ENCODE measurements around the gene PPM1G.

The PPM1G gene, protein sequence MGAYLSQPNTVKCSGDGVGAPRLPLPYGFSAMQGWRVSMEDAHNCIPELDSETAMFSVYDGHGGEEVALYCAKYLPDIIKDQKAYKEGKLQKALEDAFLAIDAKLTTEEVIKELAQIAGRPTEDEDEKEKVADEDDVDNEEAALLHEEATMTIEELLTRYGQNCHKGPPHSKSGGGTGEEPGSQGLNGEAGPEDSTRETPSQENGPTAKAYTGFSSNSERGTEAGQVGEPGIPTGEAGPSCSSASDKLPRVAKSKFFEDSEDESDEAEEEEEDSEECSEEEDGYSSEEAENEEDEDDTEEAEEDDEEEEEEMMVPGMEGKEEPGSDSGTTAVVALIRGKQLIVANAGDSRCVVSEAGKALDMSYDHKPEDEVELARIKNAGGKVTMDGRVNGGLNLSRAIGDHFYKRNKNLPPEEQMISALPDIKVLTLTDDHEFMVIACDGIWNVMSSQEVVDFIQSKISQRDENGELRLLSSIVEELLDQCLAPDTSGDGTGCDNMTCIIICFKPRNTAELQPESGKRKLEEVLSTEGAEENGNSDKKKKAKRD

DNA sequence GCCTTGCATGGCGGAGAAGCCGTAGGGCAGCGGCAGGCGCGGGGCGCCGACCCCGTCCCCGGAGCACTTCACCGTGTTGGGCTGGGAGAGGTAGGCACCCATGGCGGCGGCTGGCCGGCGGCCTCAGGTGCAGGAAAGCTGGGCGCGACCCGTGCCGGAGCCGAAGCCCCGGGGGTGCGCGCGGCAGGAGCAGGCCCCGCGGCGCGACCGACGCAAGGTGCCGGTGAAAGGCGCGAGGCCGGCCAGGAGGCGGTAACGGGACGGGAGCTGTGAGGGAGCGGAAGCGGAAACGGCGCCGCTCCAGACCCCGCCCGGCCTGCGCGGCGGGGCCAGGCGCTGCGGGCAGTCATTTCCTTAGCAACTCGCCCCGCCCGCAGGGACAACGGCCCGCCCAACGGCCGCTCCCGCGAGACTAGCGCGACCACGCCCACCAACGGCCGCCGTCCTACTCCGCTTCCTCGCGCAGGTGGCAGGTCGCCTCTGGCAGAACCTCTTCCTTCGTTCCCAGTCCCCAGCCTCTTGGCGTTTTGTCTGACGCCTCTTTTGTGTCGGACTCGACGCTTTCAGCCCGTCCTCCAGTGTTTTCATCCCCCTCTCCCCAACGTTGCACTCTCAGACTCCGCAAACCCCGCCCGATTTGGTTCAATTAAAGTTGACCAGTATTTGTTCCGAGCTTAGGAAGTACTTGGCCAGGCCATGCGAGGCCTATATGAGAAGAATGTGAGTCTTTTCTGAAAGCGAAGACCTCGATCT, at the start of gene PPM1G:
TSS of gene PPM1G (minus strand) at position 271 of the 753 bp plus-strand sequence. CDS start at position 102, 169 bp downstream.
- Histone ChIP-seq H3K9me3 (ENCODE audit: control insufficient read depth, insufficient read depth, low read length) (no peaks in the 10 kb centered on the region), H3K36me3 (ENCODE audit: control insufficient read depth, insufficient read depth, low read length) (peaks cover 5% of the 10 kb centered on the region), H3K9ac (ENCODE audit: low read depth, low read length) (peak within 1 kb of the TSS; percentile 81), H3K27me3 (ENCODE audit: control insufficient read depth, insufficient read depth, low read length) (no peaks in the 10 kb centered on the region), H3K4me1 (ENCODE audit: control insufficient read depth, insufficient read depth, low read length) (peaks cover 4% of the 10 kb centered on the region), H3K4me3 (ENCODE audit: low read depth, low read length) (peak within 1 kb of the TSS; percentile 84)

DNA sequence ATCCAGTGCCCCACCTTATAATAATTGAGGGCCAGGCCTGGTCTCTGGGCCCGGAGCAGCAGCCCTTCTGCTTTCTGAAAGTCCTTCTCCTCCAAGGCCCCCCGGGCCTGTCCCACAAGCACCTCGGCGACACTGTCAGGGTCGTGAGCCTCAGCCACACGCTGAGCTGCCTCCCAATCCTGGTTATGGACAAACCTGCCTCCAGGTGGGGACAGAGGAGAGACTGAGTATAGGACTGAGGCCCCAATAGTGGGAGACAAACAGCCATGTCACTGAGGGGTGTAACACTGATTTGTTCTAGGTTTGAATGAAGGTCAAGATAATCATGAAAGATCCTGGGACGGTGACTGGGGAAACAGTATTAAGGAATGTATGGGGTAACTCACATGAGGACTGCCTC, 44.6 kb upstream of the PPM1G start:
- H3K36me3 ChIP-seq (ENCODE audit: control insufficient read depth, insufficient read depth, low read length) = peaks cover 14% of the 10 kb centered on the region

DNA sequence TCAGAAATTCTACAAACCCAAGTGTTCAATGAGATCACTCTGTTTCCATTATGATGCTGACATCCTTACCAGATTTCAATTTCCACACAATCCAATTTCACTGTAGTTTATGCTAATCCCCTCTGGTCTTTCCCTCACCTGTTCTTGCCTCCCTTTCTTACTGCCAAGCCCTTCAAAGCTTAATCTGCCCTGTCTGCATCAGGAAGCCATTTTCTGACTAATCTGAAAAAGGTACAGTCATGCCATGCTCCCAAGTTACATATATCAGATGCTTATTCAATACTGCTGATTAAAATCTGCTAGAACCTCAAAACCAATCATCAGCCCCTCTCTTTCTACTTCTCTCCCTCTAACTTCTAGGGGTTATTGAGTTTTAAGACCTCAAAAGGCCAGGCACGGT, 41.7 kb upstream of the PPM1G start:
- no peak overlapping the region for H3K9ac ChIP-seq (ENCODE audit: low read depth, low read length)
- H3K4me3 ChIP-seq (ENCODE audit: low read depth, low read length) = no peak overlapping the region
- H3K9me3 ChIP-seq (ENCODE audit: control insufficient read depth, insufficient read depth, low read length) = no peaks in the 10 kb centered on the region
- H3K4me1 ChIP-seq (ENCODE audit: control insufficient read depth, insufficient read depth, low read length) = no peaks in the 10 kb centered on the region
- peaks cover 11% of the 10 kb centered on the region for H3K36me3 ChIP-seq (ENCODE audit: control insufficient read depth, insufficient read depth, low read length)
- no peaks in the 10 kb centered on the region for H3K27me3 ChIP-seq (ENCODE audit: control insufficient read depth, insufficient read depth, low read length)

More for the DNA sequence above, 44.6 kb upstream of the PPM1G start:
- Histone ChIP-seq H3K9me3 (ENCODE audit: control insufficient read depth, insufficient read depth, low read length) (no peaks in the 10 kb centered on the region), H3K4me1 (ENCODE audit: control insufficient read depth, insufficient read depth, low read length) (no peaks in the 10 kb centered on the region), H3K9ac (ENCODE audit: low read depth, low read length) (no peak overlapping the region), H3K27me3 (ENCODE audit: control insufficient read depth, insufficient read depth, low read length) (no peaks in the 10 kb centered on the region), H3K4me3 (ENCODE audit: low read depth, low read length) (no peak overlapping the region)

DNA sequence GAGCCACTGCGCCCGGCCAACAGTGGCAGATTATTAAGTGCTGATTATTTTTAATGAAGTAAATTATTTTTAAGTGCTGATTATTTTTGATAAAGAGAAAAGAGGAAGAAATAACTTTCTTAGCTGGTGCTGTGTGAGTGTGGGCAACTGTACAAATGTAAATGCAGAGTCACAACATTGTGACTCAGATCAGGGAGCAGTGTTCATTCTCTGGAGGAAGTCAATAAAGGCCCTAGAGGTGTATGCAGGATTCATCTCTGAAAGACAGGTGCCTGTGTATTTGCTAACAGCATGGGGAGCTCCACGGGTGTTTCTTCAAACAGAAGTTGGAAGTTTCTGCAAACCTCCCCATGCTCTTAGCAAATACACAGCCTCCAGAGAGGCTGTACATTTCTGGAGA, 39.0 kb upstream of the PPM1G start:
- H3K9ac ChIP-seq (ENCODE audit: low read depth, low read length) = no peak overlapping the region
- no peaks in the 10 kb centered on the region for H3K9me3 ChIP-seq (ENCODE audit: control insufficient read depth, insufficient read depth, low read length)
- H3K36me3 ChIP-seq (ENCODE audit: control insufficient read depth, insufficient read depth, low read length) = peaks cover 11% of the 10 kb centered on the region
- no peaks in the 10 kb centered on the region for H3K27me3 ChIP-seq (ENCODE audit: control insufficient read depth, insufficient read depth, low read length)
- H3K4me3 ChIP-seq (ENCODE audit: low read depth, low read length) = no peak overlapping the region
- no peaks in the 10 kb centered on the region for H3K4me1 ChIP-seq (ENCODE audit: control insufficient read depth, insufficient read depth, low read length)

DNA sequence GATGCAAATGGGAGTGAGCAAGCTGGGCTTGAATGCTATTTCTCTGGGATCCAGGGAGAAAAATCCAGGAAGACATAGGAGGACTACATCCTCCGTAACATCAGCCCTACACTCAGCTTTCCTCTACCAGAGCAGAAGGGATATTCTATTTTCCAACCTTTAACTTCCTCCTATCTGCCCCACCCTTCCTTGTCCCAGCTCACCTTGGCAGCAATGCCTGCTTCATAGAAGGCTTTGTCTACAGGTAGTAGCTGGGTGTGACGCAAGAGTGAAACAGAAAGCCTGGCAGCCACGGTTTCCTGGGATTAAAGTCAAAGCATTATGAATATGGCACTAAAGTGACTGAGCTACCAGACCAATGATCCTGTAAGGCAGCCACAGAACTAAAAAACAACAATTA, 36.7 kb upstream of the PPM1G start:
- no peak overlapping the region for H3K9ac ChIP-seq (ENCODE audit: low read depth, low read length)
- no peaks in the 10 kb centered on the region for H3K4me1 ChIP-seq (ENCODE audit: control insufficient read depth, insufficient read depth, low read length)
- H3K9me3 ChIP-seq (ENCODE audit: control insufficient read depth, insufficient read depth, low read length) = no peaks in the 10 kb centered on the region
- peaks cover 11% of the 10 kb centered on the region for H3K36me3 ChIP-seq (ENCODE audit: control insufficient read depth, insufficient read depth, low read length)
- H3K4me3 ChIP-seq (ENCODE audit: low read depth, low read length) = no peak overlapping the region
- H3K27me3 ChIP-seq (ENCODE audit: control insufficient read depth, insufficient read depth, low read length) = no peaks in the 10 kb centered on the region

DNA sequence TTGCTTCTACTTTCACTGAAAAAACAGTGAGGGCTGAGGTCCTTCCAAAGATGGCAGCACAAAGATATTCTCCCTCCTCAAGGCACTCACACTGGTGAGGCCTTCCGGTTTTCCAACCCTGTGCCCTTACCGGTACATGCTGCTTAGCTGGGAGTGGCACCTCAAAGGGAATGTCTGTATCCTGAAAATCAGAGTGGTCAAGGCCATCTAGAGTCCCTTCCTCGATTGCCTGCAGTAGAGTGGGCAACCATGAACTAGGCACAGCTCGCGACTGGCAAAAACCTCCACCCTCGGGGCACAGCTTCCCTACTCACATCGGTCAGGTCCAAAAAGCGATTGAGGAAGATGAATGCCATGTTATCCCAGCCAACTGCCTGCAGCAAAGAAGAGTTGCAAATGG, 36.2 kb upstream of the PPM1G start:
- Histone ChIP-seq H3K27me3 (ENCODE audit: control insufficient read depth, insufficient read depth, low read length) (no peaks in the 10 kb centered on the region), H3K4me3 (ENCODE audit: low read depth, low read length) (no peak overlapping the region), H3K4me1 (ENCODE audit: control insufficient read depth, insufficient read depth, low read length) (no peaks in the 10 kb centered on the region), H3K9ac (ENCODE audit: low read depth, low read length) (no peak overlapping the region), H3K36me3 (ENCODE audit: control insufficient read depth, insufficient read depth, low read length) (peaks cover 12% of the 10 kb centered on the region), H3K9me3 (ENCODE audit: control insufficient read depth, insufficient read depth, low read length) (no peaks in the 10 kb centered on the region)

DNA sequence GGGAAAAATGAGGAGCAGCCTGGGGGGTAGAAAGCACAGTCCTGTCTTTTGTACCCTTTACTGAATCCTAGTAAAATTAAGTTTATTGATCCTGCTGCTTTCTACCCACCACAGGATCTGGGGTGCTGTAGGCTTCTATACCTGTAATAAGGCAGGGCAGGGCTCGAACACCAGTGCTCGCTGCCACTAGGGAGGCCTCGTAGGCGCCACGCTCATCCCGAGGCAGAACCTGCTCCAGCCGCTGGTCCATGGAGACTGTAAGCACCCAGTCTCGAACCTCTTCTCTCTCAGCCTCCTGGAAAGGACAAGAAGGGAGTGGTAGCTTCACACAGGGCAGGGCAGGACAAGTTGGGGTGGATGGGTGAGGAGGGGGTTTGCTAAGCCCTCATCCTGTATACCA, 35.8 kb upstream of the PPM1G start:
- no peaks in the 10 kb centered on the region for H3K9me3 ChIP-seq (ENCODE audit: control insufficient read depth, insufficient read depth, low read length)
- H3K36me3 ChIP-seq (ENCODE audit: control insufficient read depth, insufficient read depth, low read length) = peaks cover 15% of the 10 kb centered on the region
- no peak overlapping the region for H3K4me3 ChIP-seq (ENCODE audit: low read depth, low read length)
- H3K4me1 ChIP-seq (ENCODE audit: control insufficient read depth, insufficient read depth, low read length) = no peaks in the 10 kb centered on the region
- no peaks in the 10 kb centered on the region for H3K27me3 ChIP-seq (ENCODE audit: control insufficient read depth, insufficient read depth, low read length)
- H3K9ac ChIP-seq (ENCODE audit: low read depth, low read length) = no peak overlapping the region

DNA sequence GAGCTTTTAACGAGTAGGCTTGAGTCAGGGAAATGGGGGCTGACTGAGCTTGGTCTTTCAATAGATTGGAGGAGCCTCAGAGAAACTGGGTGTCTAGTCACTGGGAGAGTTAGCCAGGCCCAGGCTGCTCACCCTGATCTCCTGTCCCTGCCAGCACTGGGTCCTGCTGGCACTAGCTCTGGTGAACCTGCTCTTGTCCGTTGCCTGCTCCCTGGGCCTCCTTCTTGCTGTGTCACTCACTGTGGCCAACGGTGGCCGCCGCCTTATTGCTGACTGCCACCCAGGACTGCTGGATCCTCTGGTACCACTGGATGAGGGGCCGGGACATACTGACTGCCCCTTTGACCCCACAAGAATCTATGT, 33.5 kb upstream of the PPM1G start:
- H3K4me1 ChIP-seq (ENCODE audit: control insufficient read depth, insufficient read depth, low read length) = no peaks in the 10 kb centered on the region
- H3K36me3 ChIP-seq (ENCODE audit: control insufficient read depth, insufficient read depth, low read length) = peaks cover 18% of the 10 kb centered on the region

DNA sequence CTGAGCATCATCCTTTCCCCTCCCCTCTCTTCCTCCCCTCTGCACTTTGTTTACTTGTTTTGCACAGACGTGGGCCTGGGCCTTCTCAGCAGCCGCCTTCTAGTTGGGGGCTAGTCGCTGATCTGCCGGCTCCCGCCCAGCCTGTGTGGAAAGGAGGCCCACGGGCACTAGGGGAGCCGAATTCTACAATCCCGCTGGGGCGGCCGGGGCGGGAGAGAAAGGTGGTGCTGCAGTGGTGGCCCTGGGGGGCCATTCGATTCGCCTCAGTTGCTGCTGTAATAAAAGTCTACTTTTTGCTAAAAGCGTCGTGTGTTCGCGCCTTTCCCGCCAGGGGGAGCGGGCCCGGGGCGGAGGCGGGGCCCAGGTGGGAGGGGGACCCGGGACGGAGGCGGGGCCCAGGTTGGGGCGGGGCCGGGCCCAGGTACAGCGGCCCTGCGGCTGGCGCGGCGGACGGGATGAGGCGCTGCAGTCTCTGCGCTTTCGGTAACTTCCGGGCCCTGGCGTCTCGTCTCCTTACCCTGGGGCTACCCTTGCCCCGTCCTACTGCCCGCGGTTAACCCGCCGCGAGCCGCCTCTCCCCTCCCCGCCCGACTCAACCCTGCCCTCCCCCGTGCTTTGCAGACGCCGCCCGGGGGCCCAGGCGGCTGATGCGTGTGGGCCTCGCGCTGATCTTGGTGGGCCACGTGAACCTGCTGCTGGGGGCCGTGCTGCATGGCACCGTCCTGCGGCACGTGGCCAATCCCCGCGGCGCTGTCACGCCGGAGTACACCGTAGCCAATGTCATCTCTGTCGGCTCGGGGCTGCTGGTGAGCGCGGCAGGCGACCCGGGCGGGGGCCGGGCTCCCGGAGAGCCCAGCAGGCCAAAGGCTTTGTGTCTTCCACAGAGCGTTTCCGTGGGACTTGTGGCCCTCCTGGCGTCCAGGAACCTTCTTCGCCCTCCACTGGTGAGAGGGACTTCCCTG, 32.8 kb upstream of the PPM1G start, which contains the start of gene KRTCAP3:
TSS of gene KRTCAP3 (plus strand) at position 424 of the 962 bp plus-strand sequence. CDS start at position 456, 32 bp downstream.
- H3K9ac ChIP-seq (ENCODE audit: low read depth, low read length) = peak within 1 kb of the TSS; percentile 85
- H3K36me3 ChIP-seq (ENCODE audit: control insufficient read depth, insufficient read depth, low read length) = peaks cover 15% of the 10 kb centered on the region

More for the DNA sequence above, 33.5 kb upstream of the PPM1G start:
- H3K27me3 ChIP-seq (ENCODE audit: control insufficient read depth, insufficient read depth, low read length) = no peaks in the 10 kb centered on the region
- H3K9ac ChIP-seq (ENCODE audit: low read depth, low read length) = peak overlapping the region; percentile 85
- H3K4me3 ChIP-seq (ENCODE audit: low read depth, low read length) = peak overlapping the region; percentile 65
- H3K9me3 ChIP-seq (ENCODE audit: control insufficient read depth, insufficient read depth, low read length) = no peaks in the 10 kb centered on the region

DNA sequence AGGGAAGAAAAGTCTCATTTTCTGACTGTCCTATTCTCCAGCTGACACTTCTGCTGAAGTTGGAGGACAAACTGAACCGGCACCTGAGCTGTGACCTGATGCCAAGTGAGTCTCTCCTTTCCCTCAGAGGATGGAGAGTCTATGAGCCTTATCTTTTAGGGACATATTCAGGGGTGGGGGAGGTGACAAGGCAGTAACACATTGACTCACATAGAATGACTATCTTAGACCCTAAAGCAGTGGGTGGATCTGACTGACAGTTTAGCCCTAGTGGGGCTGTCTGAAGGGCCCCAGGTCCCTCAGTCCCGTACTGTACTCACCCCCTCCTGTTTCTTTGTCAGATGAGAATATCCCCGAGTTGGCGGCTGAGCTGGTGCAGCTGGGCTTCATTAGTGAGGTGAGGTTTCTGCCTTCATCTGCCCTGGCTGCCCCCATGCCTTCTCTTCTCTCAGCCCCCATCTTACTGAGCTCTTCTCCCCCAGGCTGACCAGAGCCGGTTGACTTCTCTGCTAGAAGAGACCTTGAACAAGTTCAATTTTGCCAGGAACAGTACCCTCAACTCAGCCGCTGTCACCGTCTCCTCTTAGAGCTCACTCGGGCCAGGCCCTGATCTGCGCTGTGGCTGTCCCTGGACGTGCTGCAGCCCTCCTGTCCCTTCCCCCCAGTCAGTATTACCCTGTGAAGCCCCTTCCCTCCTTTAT, 32.0 kb upstream of the PPM1G start:
- Histone ChIP-seq H3K4me3 (ENCODE audit: low read depth, low read length) (no peak overlapping the region), H3K4me1 (ENCODE audit: control insufficient read depth, insufficient read depth, low read length) (no peaks in the 10 kb centered on the region), H3K9me3 (ENCODE audit: control insufficient read depth, insufficient read depth, low read length) (no peaks in the 10 kb centered on the region), H3K36me3 (ENCODE audit: control insufficient read depth, insufficient read depth, low read length) (peaks cover 21% of the 10 kb centered on the region), H3K27me3 (ENCODE audit: control insufficient read depth, insufficient read depth, low read length) (no peaks in the 10 kb centered on the region), H3K9ac (ENCODE audit: low read depth, low read length) (no peak overlapping the region)

More for the DNA sequence above, 32.8 kb upstream of the PPM1G start, which contains the start of gene KRTCAP3:
- no peaks in the 10 kb centered on the region for H3K4me1 ChIP-seq (ENCODE audit: control insufficient read depth, insufficient read depth, low read length)
- peak within 1 kb of the TSS; percentile 65 for H3K4me3 ChIP-seq (ENCODE audit: low read depth, low read length)
- no peaks in the 10 kb centered on the region for H3K9me3 ChIP-seq (ENCODE audit: control insufficient read depth, insufficient read depth, low read length)
- H3K27me3 ChIP-seq (ENCODE audit: control insufficient read depth, insufficient read depth, low read length) = no peaks in the 10 kb centered on the region

Data from iPS-15b (cell line).